HCT116 (cell line): ENCODE data around the gene SRP68. TPM values are rescaled to one million over a fixed set of nuclear protein-coding genes. Genes with fewer than 3 reads are reported as not detected.
A peak's percentile ranks its signal among the peaks of the same experiment; 100 is the strongest.

ENCODE experiments used
- ATAC-seq: fragments of 200-7000 bp; cut with Tn5 transposase; 2 replicates; pipeline ENCODE4 v1.9.1; 2020; ENCODE audit warnings: mild to moderate bottlenecking, moderate library complexity
- BruUV-seq: library from RNA; stranded (reverse); fragments of 400-500 nt; replicated peaks from 2 replicates; lab custom pipeline; 2021; lab: Mats Ljungman, UMichigan
- CTCF ChIA-PET: fragments of 300-600 bp; sonication (Branson Sonifier 250); formaldehyde crosslinking; loops from one replicate; lab custom pipeline; 2021; ENCODE audit warnings: antibody characterized with exemption; lab: Charles Lee
- POLR2A ChIA-PET: fragments of 300-600, 350-600 bp; sonication (Branson Sonifier 250); formaldehyde crosslinking; loops from one replicate; lab custom pipeline; 2021; ENCODE audit warnings: antibody characterized with exemption; lab: Charles Lee
- RAD21 ChIA-PET, 2 experiments: fragments of 300-600 bp; sonication (Branson Sonifier 250); formaldehyde crosslinking; loops; one replicate each; lab custom pipeline; 2023; ENCODE audit warnings: low total read pairs in 2 of 2; ENCODE audit not compliant: uncharacterized antibody in 2 of 2, unreplicated experiment in 2 of 2, low non-redundant PET in 1 of 2; lab: Charles Lee
- DNase-seq: peaks from one replicate; pipeline ENCODE4 v3.0.0-alpha.2; 2010; ENCODE audit warnings: low read depth, low spot score
- H2AFZ ChIP-seq: fragments of 200-600 bp; shearing (Covaris generic), sonication (generic); 2 replicates; pipeline ENCODE4 v1.6.1; 2017; ENCODE audit warnings: low read depth, mixed run types, mixed read lengths, antibody characterized with exemption, low read length; ENCODE audit not compliant: poor library complexity, severe bottlenecking
- H3K27ac ChIP-seq: 2 replicates; pipeline ENCODE4 v1.5.1; 2012; ENCODE audit warnings: low read depth, low read length
- H3K27me3 ChIP-seq: fragments of 200-600 bp; sonication (generic); 2 replicates; pipeline ENCODE4 v1.6.1; 2016; ENCODE audit warnings: mixed run types, low read length, mixed read lengths; ENCODE audit not compliant: insufficient read depth
- H3K36me3 ChIP-seq, 2 experiments: fragments of 200-500 bp in 1 of 2; fragments of 200-600 bp in 1 of 2; sonication (Bioruptor generic) in 1 of 2; sonication (generic) in 1 of 2; 2 replicates each; pipeline versions ENCODE4 v1.5.1 to v1.6.1; 2014 to 2016; ENCODE audit warnings: low read length in 2 of 2, inconsistent platforms in 1 of 2, mixed read lengths in 1 of 2, mixed run types in 1 of 2; ENCODE audit not compliant: insufficient read depth in 2 of 2, control insufficient read depth in 1 of 2
- H3K4me1 ChIP-seq, 2 experiments: fragments of 200-600 bp in 1 of 2; sonication (generic) in 1 of 2; 2 replicates each; pipeline versions ENCODE4 v1.5.1 to v1.6.1; 2012 to 2017; ENCODE audit warnings: low read length in 2 of 2, inconsistent platforms in 1 of 2, mild to moderate bottlenecking in 1 of 2, mixed read lengths in 1 of 2, mixed run types in 1 of 2, moderate library complexity in 1 of 2; ENCODE audit not compliant: insufficient read depth in 2 of 2, control insufficient read depth in 1 of 2
- H3K4me2 ChIP-seq: fragments of 200-600 bp; sonication (generic); 2 replicates; pipeline ENCODE4 v1.6.1; 2017; ENCODE audit warnings: mixed run types, low read length, mixed read lengths
- H3K4me3 ChIP-seq, 2 experiments: fragments of 200-600 bp in 1 of 2; sonication (generic) in 1 of 2; replicated peaks in 1 of 2; 2 replicates each; pipeline ENCODE4 v1.5.1; 2011 to 2016; ENCODE audit warnings: low read length in 2 of 2, control low read depth in 1 of 2, low read depth in 1 of 2, mild to moderate bottlenecking in 1 of 2, mixed read lengths in 1 of 2, mixed run types in 1 of 2
- H3K79me2 ChIP-seq: fragments of 200-600 bp; sonication (generic); 2 replicates; pipeline ENCODE4 v1.6.1; 2017; ENCODE audit warnings: mild to moderate bottlenecking, mixed run types, low read length, moderate library complexity, mixed read lengths; ENCODE audit not compliant: insufficient read depth
- H3K9ac ChIP-seq: fragments of 200-600 bp; sonication (generic); 2 replicates; pipeline ENCODE4 v1.6.1; 2016; ENCODE audit warnings: low read length, mixed read lengths
- H3K9me2 ChIP-seq: fragments of 200-600 bp; sonication (generic), shearing (Covaris generic); 2 replicates; pipeline ENCODE4 v1.6.1; 2017; ENCODE audit warnings: mixed run types, mild to moderate bottlenecking, moderate library complexity; ENCODE audit not compliant: insufficient read depth
- H3K9me3 ChIP-seq, 2 experiments: fragments of 200-500 bp in 1 of 2; fragments of 200-600 bp in 1 of 2; sonication (Bioruptor generic) in 1 of 2; sonication (generic) in 1 of 2; 2 replicates each; pipeline ENCODE4 v1.6.1; 2014 to 2017; ENCODE audit warnings: low read length in 2 of 2, mixed read lengths in 2 of 2, inconsistent platforms in 1 of 2, low read depth in 1 of 2, mild to moderate bottlenecking in 1 of 2, mixed run types in 1 of 2, moderate library complexity in 1 of 2; ENCODE audit not compliant: control insufficient read depth in 1 of 2, insufficient read depth in 1 of 2
- H4K20me1 ChIP-seq: fragments of 200-600 bp; sonication (generic), shearing (Covaris generic); 2 replicates; pipeline ENCODE4 v1.6.1; 2017; ENCODE audit warnings: mixed run types, mild to moderate bottlenecking, moderate library complexity; ENCODE audit not compliant: insufficient read depth
- CEBPB ChIP-seq: IDR thresholded peaks from 2 replicates; pipeline ENCODE4 v1.6.1; 2012; ENCODE audit warnings: low read depth
- EGR1 ChIP-seq: IDR thresholded peaks from 2 replicates; pipeline ENCODE4 v1.6.1; 2012; ENCODE audit warnings: low read depth
- ELF1 ChIP-seq: IDR thresholded peaks from 2 replicates; pipeline ENCODE4 v1.6.1; 2012; ENCODE audit warnings: low read depth, borderline replicate concordance
- EZH2phosphoT487 ChIP-seq: fragments of 200-600 bp; IDR thresholded peaks from 2 replicates; pipeline ENCODE4 v1.6.1; 2018; ENCODE audit warnings: antibody characterized with exemption, borderline replicate concordance
- FOSL1 ChIP-seq: IDR thresholded peaks from 2 replicates; pipeline ENCODE4 v1.6.1; 2012; ENCODE audit warnings: low read depth
- POLR2AphosphoS5 ChIP-seq: IDR thresholded peaks from 2 replicates; pipeline ENCODE4 v1.6.1; 2011; ENCODE audit warnings: mild to moderate bottlenecking, low read depth, low read length, moderate library complexity
- RAD21 ChIP-seq: IDR thresholded peaks from 2 replicates; pipeline ENCODE4 v1.6.1; 2012; ENCODE audit warnings: low read depth, mild to moderate bottlenecking
- YY1 ChIP-seq: IDR thresholded peaks from 2 replicates; pipeline ENCODE4 v1.6.1; 2011; ENCODE audit warnings: low read length, low read depth, moderate library complexity, mild to moderate bottlenecking; ENCODE audit not compliant: insufficient replicate concordance; ENCODE audit errors: extremely low read depth
- intact Hi-C: fragments of 100-400 bp; cut with micrococcal nuclease; formaldehyde crosslinking; loops from 2 replicates; pipeline ENCODE4 v1.10.0; 2022
- total RNA-seq: library from RNA; stranded (reverse); gene quantifications from one replicate; pipeline ENCODE4 v1.2.1, GENCODE V29; 2021; ENCODE audit not compliant: unreplicated experiment
- TF ChIP-seq, protein P1 (sequence below): IDR thresholded peaks from 2 replicates; pipeline ENCODE4 v1.6.1; 2011; ENCODE audit warnings: mild to moderate bottlenecking, low read length, moderate library complexity; ENCODE audit not compliant: insufficient replicate concordance; ENCODE audit errors: extremely low read depth
- TF ChIP-seq, protein P2 (sequence below): IDR thresholded peaks from 2 replicates; pipeline ENCODE4 v1.6.1; 2012

The SRP68 gene
- total RNA-seq, 1 experiment from 2014 or later, result 152 TPM

DNA sequence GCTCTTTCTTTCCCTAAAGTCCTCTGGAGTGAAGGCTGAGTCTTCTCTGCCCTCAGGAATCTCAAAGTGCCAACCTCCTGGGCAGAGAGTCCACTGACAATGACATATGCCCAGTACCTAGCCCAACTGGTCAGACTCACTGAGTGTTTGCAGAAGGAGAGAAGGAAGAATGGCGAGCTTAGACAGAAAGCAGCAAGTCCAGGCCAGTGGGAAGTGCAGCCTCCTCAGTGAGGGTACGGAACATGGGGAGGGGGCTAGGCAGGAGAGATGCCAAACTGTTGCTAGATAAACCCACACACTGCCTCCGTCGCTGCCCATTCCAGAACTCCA is 30.6 kb upstream of the SRP68 start:
- ATAC-seq (peak; percentile 6; the same call in 1 of the 2 replicates), DNase-seq (no peak)
- TF ChIP-seq EZH2phosphoT487, result no peak
- TF ChIP-seq, protein P1, sequence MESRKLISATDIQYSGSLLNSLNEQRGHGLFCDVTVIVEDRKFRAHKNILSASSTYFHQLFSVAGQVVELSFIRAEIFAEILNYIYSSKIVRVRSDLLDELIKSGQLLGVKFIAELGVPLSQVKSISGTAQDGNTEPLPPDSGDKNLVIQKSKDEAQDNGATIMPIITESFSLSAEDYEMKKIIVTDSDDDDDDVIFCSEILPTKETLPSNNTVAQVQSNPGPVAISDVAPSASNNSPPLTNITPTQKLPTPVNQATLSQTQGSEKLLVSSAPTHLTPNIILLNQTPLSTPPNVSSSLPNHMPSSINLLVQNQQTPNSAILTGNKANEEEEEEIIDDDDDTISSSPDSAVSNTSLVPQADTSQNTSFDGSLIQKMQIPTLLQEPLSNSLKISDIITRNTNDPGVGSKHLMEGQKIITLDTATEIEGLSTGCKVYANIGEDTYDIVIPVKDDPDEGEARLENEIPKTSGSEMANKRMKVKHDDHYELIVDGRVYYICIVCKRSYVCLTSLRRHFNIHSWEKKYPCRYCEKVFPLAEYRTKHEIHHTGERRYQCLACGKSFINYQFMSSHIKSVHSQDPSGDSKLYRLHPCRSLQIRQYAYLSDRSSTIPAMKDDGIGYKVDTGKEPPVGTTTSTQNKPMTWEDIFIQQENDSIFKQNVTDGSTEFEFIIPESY, result no peak
- TF ChIP-seq ELF1, result no peak
- no peak for TF ChIP-seq YY1
- no peak for TF ChIP-seq FOSL1
- TF ChIP-seq, protein P2, sequence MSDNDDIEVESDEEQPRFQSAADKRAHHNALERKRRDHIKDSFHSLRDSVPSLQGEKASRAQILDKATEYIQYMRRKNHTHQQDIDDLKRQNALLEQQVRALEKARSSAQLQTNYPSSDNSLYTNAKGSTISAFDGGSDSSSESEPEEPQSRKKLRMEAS, result no peak
- no peak for TF ChIP-seq EGR1
- no peak for TF ChIP-seq POLR2AphosphoS5
- TF ChIP-seq RAD21, result no peak
- no peak for TF ChIP-seq CEBPB
- CTCF ChIA-PET, result interaction anchor here (1.6 to 3.1 kb wide), 2 partner anchors 89 to 176 kb away, joined by 7 to 17 read pairs; no protein-coding TSS in a partner anchor
- Histone ChIP-seq H3K27me3 (no peaks in the 10 kb centered on the region), H3K27ac (peak overlapping the region; percentile 89), H3K9me3 (no peaks in the 10 kb centered on the region), H3K9me2 (no peaks in the 10 kb centered on the region), H3K4me2 (peak overlapping the region; percentile 85), H4K20me1 (no peaks in the 10 kb centered on the region), H3K9ac (peak overlapping the region; percentile 77), H3K4me3 (peak overlapping the region; percentile 78 to 95), H3K4me1 (peaks cover 12 to 26% of the 10 kb centered on the region in 2 experiments), H2AFZ (no peak overlapping the region), H3K79me2 (peaks cover 26% of the 10 kb centered on the region), H3K36me3 (peaks cover 18 to 20% of the 10 kb centered on the region in 2 experiments; a peak in 3 of 4 replicates)
- RAD21 ChIA-PET, result no interaction called here
- intact Hi-C loops, result loop anchor here (5.0 to 10.0 kb wide), 2 partner anchors 76 to 198 kb away; partner anchors contain the start of genes EVPL and MRPL38
- no TSS peak for BruUV-seq
- POLR2A ChIA-PET, result interaction anchor here (1.4 to 2.6 kb wide), 3 partner anchors 8 to 171 kb away, joined by 3 to 10 read pairs (median 4); no protein-coding TSS in a partner anchor
